ENCODE data around the gene RHPN2. TPM values are rescaled to one million over a fixed set of nuclear protein-coding genes. Genes with fewer than 3 reads are reported as not detected.

Gene RHPN2
- total RNA-seq, 1 experiment from 2014 or later: 2.8 TPM

- Histone ChIP-seq H3K36me3 (ENCODE audit: insufficient read depth, low read length) (peaks cover 14% of the 10 kb centered on the region; the same call in 1 of the 2 replicates), H3K27me3 (ENCODE audit: low read length) (no peaks in the 10 kb centered on the region), H3K9me3 (ENCODE audit: low read length) (no peaks in the 10 kb centered on the region), H3K9ac (ENCODE audit: low read length) (no peak overlapping the region), H3K4me1 (ENCODE audit: low read length) (no peaks in the 10 kb centered on the region), H3K27ac (ENCODE audit: low read length) (no peak overlapping the region), H4K20me1 (ENCODE audit: insufficient read depth, low read depth, low read length) (no peaks in the 10 kb centered on the region), H2AFZ (ENCODE audit: low read length) (no peak overlapping the region), H3K4me2 (ENCODE audit: low read depth, low read length, poor library complexity, severe bottlenecking) (no peak overlapping the region), H3K9me2 (replicated peaks; ENCODE audit: insufficient read depth, low read length) (no peaks in the 10 kb centered on the region), H3K4me3 (ENCODE audit: low read length) (no peak overlapping the region), H3K79me2 (ENCODE audit: low read length) (no peaks in the 10 kb centered on the region)
- no peak for DNase-seq
These were observed 33.4 kb upstream of the RHPN2 start for GRCh38 chr19:33098055-33098534.

DNA sequence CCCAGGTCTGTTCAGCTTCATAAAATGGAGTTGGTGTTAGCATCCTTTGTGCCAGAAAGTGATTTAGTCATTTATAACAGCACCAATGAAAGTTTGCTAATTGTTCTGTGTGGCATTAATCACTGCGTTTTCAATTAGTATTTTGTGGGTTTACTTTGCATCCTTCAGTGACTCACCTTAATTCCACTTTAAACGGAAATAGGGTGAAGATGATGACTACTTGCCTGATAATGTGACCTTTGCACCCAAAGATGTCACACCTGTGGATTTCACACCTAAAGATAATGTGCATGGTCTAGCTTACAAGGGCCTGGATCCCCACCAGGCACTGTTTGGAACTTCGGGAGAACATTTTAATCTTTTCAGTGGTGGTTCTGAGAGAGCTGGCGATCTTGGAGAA, 31.3 kb upstream of the RHPN2 start:
- Histone ChIP-seq H3K27me3 (ENCODE audit: low read length) (no peaks in the 10 kb centered on the region), H3K4me2 (ENCODE audit: low read depth, low read length, poor library complexity, severe bottlenecking) (no peak overlapping the region), H3K9me2 (replicated peaks; ENCODE audit: insufficient read depth, low read length) (no peaks in the 10 kb centered on the region), H3K36me3 (ENCODE audit: insufficient read depth, low read length) (peaks cover 5% of the 10 kb centered on the region; the same call in 1 of the 2 replicates), H2AFZ (ENCODE audit: low read length) (no peak overlapping the region), H3K9ac (ENCODE audit: low read length) (no peak overlapping the region), H3K4me1 (ENCODE audit: low read length) (no peaks in the 10 kb centered on the region), H4K20me1 (ENCODE audit: insufficient read depth, low read depth, low read length) (no peaks in the 10 kb centered on the region), H3K4me3 (ENCODE audit: low read length) (no peak overlapping the region), H3K27ac (ENCODE audit: low read length) (no peak overlapping the region), H3K9me3 (ENCODE audit: low read length) (no peaks in the 10 kb centered on the region), H3K79me2 (ENCODE audit: low read length) (no peaks in the 10 kb centered on the region)
- no peak for DNase-seq

GRCh38 chr19:33094436-33095067, 29.9 kb upstream of the RHPN2 start:
- H3K4me2 ChIP-seq (ENCODE audit: low read depth, low read length, poor library complexity, severe bottlenecking): no peak overlapping the region

GRCh38 chr19:33093420-33094210, 28.9 kb upstream of the RHPN2 start:
- no peak overlapping the region for H3K27ac ChIP-seq (ENCODE audit: low read length)
- H3K4me1 ChIP-seq (ENCODE audit: low read length): no peaks in the 10 kb centered on the region
- no peak overlapping the region for H3K4me3 ChIP-seq (ENCODE audit: low read length)
- H4K20me1 ChIP-seq (ENCODE audit: insufficient read depth, low read depth, low read length): no peaks in the 10 kb centered on the region
- no peaks in the 10 kb centered on the region for H3K27me3 ChIP-seq (ENCODE audit: low read length)
- H3K36me3 ChIP-seq (ENCODE audit: insufficient read depth, low read length): peaks cover 13% of the 10 kb centered on the region; the same call in 1 of the 2 replicates
- H3K4me2 ChIP-seq (ENCODE audit: low read depth, low read length, poor library complexity, severe bottlenecking): no peak overlapping the region
- no peak overlapping the region for H3K9ac ChIP-seq (ENCODE audit: low read length)
- no peaks in the 10 kb centered on the region for H3K9me2 ChIP-seq (replicated peaks; ENCODE audit: insufficient read depth, low read length)
- H3K9me3 ChIP-seq (ENCODE audit: low read length): no peaks in the 10 kb centered on the region
- no peak overlapping the region for H2AFZ ChIP-seq (ENCODE audit: low read length)
- no peak for DNase-seq
- no peaks in the 10 kb centered on the region for H3K79me2 ChIP-seq (ENCODE audit: low read length)

More at GRCh38 chr19:33094436-33095067, 29.9 kb upstream of the RHPN2 start:
- Histone ChIP-seq H3K36me3 (ENCODE audit: insufficient read depth, low read length) (peaks cover 13% of the 10 kb centered on the region; the same call in 1 of the 2 replicates), H3K27ac (ENCODE audit: low read length) (no peak overlapping the region), H3K9me3 (ENCODE audit: low read length) (no peaks in the 10 kb centered on the region), H3K4me3 (ENCODE audit: low read length) (no peak overlapping the region), H3K9ac (ENCODE audit: low read length) (no peak overlapping the region), H3K79me2 (ENCODE audit: low read length) (no peaks in the 10 kb centered on the region), H3K27me3 (ENCODE audit: low read length) (no peaks in the 10 kb centered on the region), H3K4me1 (ENCODE audit: low read length) (no peaks in the 10 kb centered on the region), H4K20me1 (ENCODE audit: insufficient read depth, low read depth, low read length) (no peaks in the 10 kb centered on the region), H3K9me2 (replicated peaks; ENCODE audit: insufficient read depth, low read length) (no peaks in the 10 kb centered on the region), H2AFZ (ENCODE audit: low read length) (no peak overlapping the region)
- DNase-seq: no peak

GRCh38 chr19:33090179-33090578, 25.5 kb upstream of the RHPN2 start:
- DNase-seq: no peak
- Histone ChIP-seq H3K9me2 (replicated peaks; ENCODE audit: insufficient read depth, low read length) (no peaks in the 10 kb centered on the region), H4K20me1 (ENCODE audit: insufficient read depth, low read depth, low read length) (no peaks in the 10 kb centered on the region), H3K27ac (ENCODE audit: low read length) (no peak overlapping the region), H3K36me3 (ENCODE audit: insufficient read depth, low read length) (peaks cover 8% of the 10 kb centered on the region; the same call in 1 of the 2 replicates), H3K4me1 (ENCODE audit: low read length) (no peaks in the 10 kb centered on the region), H2AFZ (ENCODE audit: low read length) (no peak overlapping the region), H3K79me2 (ENCODE audit: low read length) (no peaks in the 10 kb centered on the region), H3K4me3 (ENCODE audit: low read length) (no peak overlapping the region), H3K4me2 (ENCODE audit: low read depth, low read length, poor library complexity, severe bottlenecking) (no peak overlapping the region), H3K9ac (ENCODE audit: low read length) (no peak overlapping the region), H3K27me3 (ENCODE audit: low read length) (no peaks in the 10 kb centered on the region), H3K9me3 (ENCODE audit: low read length) (no peaks in the 10 kb centered on the region)

DNA sequence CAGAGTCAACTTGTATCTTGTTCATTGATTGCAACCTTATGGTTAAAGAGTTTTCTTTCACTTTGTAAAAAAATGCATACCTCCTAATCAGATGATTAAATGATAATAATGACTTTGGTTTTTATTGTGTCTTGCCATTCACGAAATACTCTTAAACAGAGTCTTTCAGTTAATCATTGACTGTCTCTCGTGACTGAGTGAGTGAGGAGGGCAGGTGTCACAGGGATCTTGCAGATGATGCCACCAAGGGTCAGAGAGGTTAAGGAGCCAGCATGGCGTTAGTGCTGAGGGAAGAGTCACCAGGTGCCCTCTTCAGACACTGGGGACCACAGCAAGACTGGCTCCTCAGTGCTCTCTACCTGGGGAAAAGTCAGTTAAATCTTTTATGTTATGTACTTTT, 24.3 kb upstream of the RHPN2 start:
- no peaks in the 10 kb centered on the region for H3K27me3 ChIP-seq (ENCODE audit: low read length)
- no peak overlapping the region for H3K4me2 ChIP-seq (ENCODE audit: low read depth, low read length, poor library complexity, severe bottlenecking)
- no peaks in the 10 kb centered on the region for H3K4me1 ChIP-seq (ENCODE audit: low read length)
- no peak overlapping the region for H3K4me3 ChIP-seq (ENCODE audit: low read length)
- no peak for DNase-seq
- no peak overlapping the region for H3K27ac ChIP-seq (ENCODE audit: low read length)
- no peaks in the 10 kb centered on the region for H4K20me1 ChIP-seq (ENCODE audit: insufficient read depth, low read depth, low read length)
- H3K9me3 ChIP-seq (ENCODE audit: low read length): no peaks in the 10 kb centered on the region
- H3K9me2 ChIP-seq (replicated peaks; ENCODE audit: insufficient read depth, low read length): no peaks in the 10 kb centered on the region
- H3K9ac ChIP-seq (ENCODE audit: low read length): no peak overlapping the region
- H3K36me3 ChIP-seq (ENCODE audit: insufficient read depth, low read length): peaks cover 8% of the 10 kb centered on the region; the same call in 1 of the 2 replicates
- no peaks in the 10 kb centered on the region; the same call in 1 of the 2 replicates for H3K79me2 ChIP-seq (ENCODE audit: low read length)
- no peak overlapping the region for H2AFZ ChIP-seq (ENCODE audit: low read length)

DNA sequence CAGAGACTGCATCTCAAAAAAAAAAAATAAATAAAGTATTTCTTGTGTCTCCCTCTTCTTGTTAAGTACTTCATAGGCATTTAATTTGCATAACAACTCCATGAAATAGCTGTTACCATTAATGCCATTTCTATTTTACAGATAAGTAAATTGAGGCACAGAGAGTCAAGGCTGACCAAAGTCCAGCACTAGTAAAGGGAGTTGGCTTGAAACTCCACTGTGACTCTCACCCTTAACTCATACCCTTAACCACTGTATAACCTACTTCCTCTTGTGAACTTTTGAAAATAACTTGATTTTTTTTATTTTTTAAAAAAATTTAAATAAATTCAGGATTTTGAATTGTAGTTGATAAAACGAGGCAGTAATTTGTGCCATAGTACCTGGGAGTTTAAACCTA, 22.3 kb upstream of the RHPN2 start:
- DNase-seq: no peak
- H3K9me3 ChIP-seq (ENCODE audit: low read length): no peaks in the 10 kb centered on the region
- no peaks in the 10 kb centered on the region for H3K27me3 ChIP-seq (ENCODE audit: low read length)
- H3K4me2 ChIP-seq (ENCODE audit: low read depth, low read length, poor library complexity, severe bottlenecking): no peak overlapping the region
- no peaks in the 10 kb centered on the region for H3K9me2 ChIP-seq (replicated peaks; ENCODE audit: insufficient read depth, low read length)
- H3K27ac ChIP-seq (ENCODE audit: low read length): no peak overlapping the region
- peaks cover 8% of the 10 kb centered on the region; the same call in 1 of the 2 replicates for H3K36me3 ChIP-seq (ENCODE audit: insufficient read depth, low read length)
- no peaks in the 10 kb centered on the region for H4K20me1 ChIP-seq (ENCODE audit: insufficient read depth, low read depth, low read length)
- H3K9ac ChIP-seq (ENCODE audit: low read length): no peak overlapping the region
- H3K4me1 ChIP-seq (ENCODE audit: low read length): peaks cover 7% of the 10 kb centered on the region
- peaks cover 12% of the 10 kb centered on the region for H3K79me2 ChIP-seq (ENCODE audit: low read length)
- H2AFZ ChIP-seq (ENCODE audit: low read length): no peak overlapping the region
- H3K4me3 ChIP-seq (ENCODE audit: low read length): no peak overlapping the region

DNA sequence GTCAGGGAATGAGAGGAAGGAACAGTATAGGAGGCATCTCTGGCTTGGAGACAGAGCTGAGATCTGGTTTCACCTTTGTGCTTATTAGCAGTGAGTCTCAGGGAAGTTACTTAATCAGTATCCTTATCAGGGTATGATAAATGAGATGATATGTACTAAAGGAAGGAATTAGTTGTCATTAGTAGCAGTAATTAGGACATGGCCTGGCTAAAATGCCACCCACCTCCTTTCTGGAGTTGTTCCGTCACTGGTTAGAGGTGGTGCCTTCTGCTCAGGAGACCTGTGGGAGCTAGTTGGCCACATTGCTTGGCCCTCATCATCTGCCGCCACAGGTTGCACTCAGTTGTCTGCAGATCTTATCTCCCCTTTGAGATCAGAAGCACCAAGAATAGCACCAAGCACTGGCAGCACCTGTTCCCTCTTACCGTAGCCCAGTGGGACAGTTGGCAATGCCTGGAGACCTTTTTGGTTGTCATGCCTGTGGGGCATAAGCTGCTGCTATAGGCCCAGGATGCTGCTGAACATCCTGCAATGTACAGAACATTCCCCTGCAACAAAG, 21.0 kb upstream of the RHPN2 start:
- no peaks in the 10 kb centered on the region for H3K9me2 ChIP-seq (replicated peaks; ENCODE audit: insufficient read depth, low read length)
- H3K9me3 ChIP-seq (ENCODE audit: low read length): no peaks in the 10 kb centered on the region
- no peak overlapping the region for H3K9ac ChIP-seq (ENCODE audit: low read length)
- H3K27me3 ChIP-seq (ENCODE audit: low read length): no peaks in the 10 kb centered on the region
- no peak overlapping the region for H2AFZ ChIP-seq (ENCODE audit: low read length)
- H4K20me1 ChIP-seq (ENCODE audit: insufficient read depth, low read depth, low read length): no peaks in the 10 kb centered on the region
- no peak overlapping the region for H3K27ac ChIP-seq (ENCODE audit: low read length)
- no peak overlapping the region for H3K4me2 ChIP-seq (ENCODE audit: low read depth, low read length, poor library complexity, severe bottlenecking)
- peaks cover 8% of the 10 kb centered on the region; the same call in 1 of the 2 replicates for H3K36me3 ChIP-seq (ENCODE audit: insufficient read depth, low read length)
- H3K79me2 ChIP-seq (ENCODE audit: low read length): peaks cover 21% of the 10 kb centered on the region
- H3K4me3 ChIP-seq (ENCODE audit: low read length): no peak overlapping the region
- peaks cover 12% of the 10 kb centered on the region for H3K4me1 ChIP-seq (ENCODE audit: low read length)
- no peak for DNase-seq

Measured in Karpas-422 (cell line).